B cell (primary cell): Measurements from ENCODE around the gene KCNIP1.

Experiments
- EZH2 ChIP-seq: IDR thresholded peaks from 2 replicates; pipeline ENCODE4 v1.6.1; 2012; ENCODE audit warnings: borderline replicate concordance, low read depth, mild to moderate bottlenecking, moderate library complexity, low read length; ENCODE audit not compliant: insufficient read depth, poor library complexity, severe bottlenecking
- TF ChIP-seq, protein P1 (sequence below): fragments of 200-600 bp; IDR thresholded peaks from one replicate; pipeline ENCODE4 v1.8.0; 2022; ENCODE audit warnings: antibody characterized with exemption, mild to moderate bottlenecking

DNA sequence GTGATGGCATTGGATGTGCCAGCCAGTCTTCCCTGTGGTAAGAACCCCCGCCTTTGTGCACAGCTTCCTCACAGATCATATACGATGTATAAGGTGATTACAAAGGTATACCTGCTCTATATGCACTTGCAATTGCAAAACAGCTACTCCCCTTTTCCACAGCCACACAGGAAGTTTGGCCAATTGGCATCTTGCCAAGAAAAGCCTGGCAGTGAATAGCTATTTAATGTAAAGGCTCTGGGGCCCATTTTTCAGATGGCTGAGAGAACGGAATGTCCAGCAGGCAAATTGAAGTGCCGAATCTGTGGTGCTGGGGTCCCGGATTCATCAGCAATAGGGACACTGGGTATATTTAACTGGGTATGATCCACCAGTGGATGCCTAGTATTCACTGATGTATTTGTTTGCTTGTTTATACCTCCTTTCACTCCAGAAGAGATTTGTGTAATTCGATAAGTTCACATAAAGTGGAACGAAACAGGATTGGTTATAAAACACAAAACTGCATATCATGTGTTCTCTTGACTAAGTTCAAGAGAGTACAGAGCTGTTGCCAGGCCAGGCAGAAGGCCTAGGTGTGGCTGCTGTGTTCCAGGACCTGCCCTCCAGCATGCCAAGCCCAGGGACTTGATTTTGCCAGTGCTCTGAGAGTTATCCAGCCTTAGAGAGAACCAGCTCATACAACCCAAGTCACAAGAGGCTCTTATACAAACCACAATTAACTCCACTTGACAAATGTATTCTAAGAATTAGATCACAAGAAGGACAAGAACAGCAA, 252.0 kb downstream of the KCNIP1 start:
- TF ChIP-seq, protein P1, sequence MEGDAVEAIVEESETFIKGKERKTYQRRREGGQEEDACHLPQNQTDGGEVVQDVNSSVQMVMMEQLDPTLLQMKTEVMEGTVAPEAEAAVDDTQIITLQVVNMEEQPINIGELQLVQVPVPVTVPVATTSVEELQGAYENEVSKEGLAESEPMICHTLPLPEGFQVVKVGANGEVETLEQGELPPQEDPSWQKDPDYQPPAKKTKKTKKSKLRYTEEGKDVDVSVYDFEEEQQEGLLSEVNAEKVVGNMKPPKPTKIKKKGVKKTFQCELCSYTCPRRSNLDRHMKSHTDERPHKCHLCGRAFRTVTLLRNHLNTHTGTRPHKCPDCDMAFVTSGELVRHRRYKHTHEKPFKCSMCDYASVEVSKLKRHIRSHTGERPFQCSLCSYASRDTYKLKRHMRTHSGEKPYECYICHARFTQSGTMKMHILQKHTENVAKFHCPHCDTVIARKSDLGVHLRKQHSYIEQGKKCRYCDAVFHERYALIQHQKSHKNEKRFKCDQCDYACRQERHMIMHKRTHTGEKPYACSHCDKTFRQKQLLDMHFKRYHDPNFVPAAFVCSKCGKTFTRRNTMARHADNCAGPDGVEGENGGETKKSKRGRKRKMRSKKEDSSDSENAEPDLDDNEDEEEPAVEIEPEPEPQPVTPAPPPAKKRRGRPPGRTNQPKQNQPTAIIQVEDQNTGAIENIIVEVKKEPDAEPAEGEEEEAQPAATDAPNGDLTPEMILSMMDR, result no peak
- no peak for TF ChIP-seq EZH2
